Measurements from ENCODE around the gene FXN. TPM values are rescaled to one million over a fixed set of nuclear protein-coding genes. Genes with fewer than 3 reads are reported as not detected.

Gene FXN
- total and polyA plus RNA-seq, 12 donors, result 10.3 to 38.7 (median 22.0) TPM

- intact Hi-C loops (cut with DNase I), result loop anchor here (10.0 kb wide), 1 partner anchor 62 kb away; no protein-coding TSS in a partner anchor
- Histone ChIP-seq H3K27me3 (no peaks in the 10 kb centered on the region), H3K4me3 (no peak overlapping the region), H3K9me3 (replicated peaks in 1 of 3) (no peaks in the 10 kb centered on the region), H3K4me1 (replicated peaks in 1 of 2) (no peaks in the 10 kb centered on the region), H3K36me3 (replicated peaks in 1 of 2) (no peaks in the 10 kb centered on the region), H3K27ac (peak overlapping the region in 3 of 5 donors; percentile 1 to 27 (median 26))
- no peak for DNase-seq
- WGBS, 4 donors, result 77 to 87% (median 81%) methylated on average over 5 of the region's 5 CpGs
- TF ChIP-seq POLR2A (IDR thresholded peaks at IDR 0.05) (no peak), CTCF (IDR thresholded peaks at IDR 0.05) (no peak)
Measured at GRCh38 chr9:68996462-68996861, 39.1 kb upstream of the FXN start.

- 85 to 94% (median 92%) methylated on average over 3 of the region's 3 CpGs for WGBS, 4 donors
- intact Hi-C loops (cut with DNase I), result loop anchor here (10.0 kb wide), 1 partner anchor 63 kb away; no protein-coding TSS in a partner anchor
- H3K36me3 ChIP-seq (replicated peaks in 1 of 2), result no peaks in the 10 kb centered on the region
- H3K4me1 ChIP-seq (replicated peaks in 1 of 2), result no peaks in the 10 kb centered on the region
- H3K4me3 ChIP-seq, result no peak overlapping the region
- no peak for DNase-seq
- no peaks in the 10 kb centered on the region for H3K9me3 ChIP-seq (replicated peaks in 1 of 3)
- TF ChIP-seq CTCF (IDR thresholded peaks at IDR 0.05) (no peak), POLR2A (IDR thresholded peaks at IDR 0.05) (no peak)
- no peaks in the 10 kb centered on the region for H3K27me3 ChIP-seq
- no peak overlapping the region for H3K27ac ChIP-seq
Measured at GRCh38 chr9:68997666-68998065, 37.9 kb upstream of the FXN start.

- DNase-seq, result no peak
- Histone ChIP-seq H3K36me3 (replicated peaks in 1 of 2) (no peaks in the 10 kb centered on the region), H3K27me3 (no peaks in the 10 kb centered on the region), H3K4me3 (no peak overlapping the region), H3K4me1 (replicated peaks in 1 of 2) (no peaks in the 10 kb centered on the region), H3K27ac (no peak overlapping the region), H3K9me3 (replicated peaks in 1 of 3) (no peaks in the 10 kb centered on the region)
- 61 to 70% (median 66%) methylated on average over 4 of the region's 4 CpGs for WGBS, 4 donors
- intact Hi-C loops (cut with DNase I), result loop anchor here (10.0 kb wide), 1 partner anchor 64 kb away; no protein-coding TSS in a partner anchor
- TF ChIP-seq CTCF (IDR thresholded peaks at IDR 0.05) (no peak), POLR2A (IDR thresholded peaks at IDR 0.05) (no peak)
Measured at GRCh38 chr9:68998385-68998784, 37.2 kb upstream of the FXN start.

GRCh38 chr9:68998812-68999211 is 36.7 kb upstream of the FXN start:
- Histone ChIP-seq H3K9me3 (replicated peaks in 1 of 3) (no peaks in the 10 kb centered on the region), H3K36me3 (replicated peaks in 1 of 2) (no peaks in the 10 kb centered on the region), H3K4me3 (no peak overlapping the region), H3K27me3 (no peaks in the 10 kb centered on the region), H3K27ac (no peak overlapping the region), H3K4me1 (replicated peaks in 1 of 2) (no peaks in the 10 kb centered on the region)
- DNase-seq, result peak in 1 of 7 donors; percentile 11
- no peak for TF ChIP-seq POLR2A (IDR thresholded peaks at IDR 0.05)
- no peak for TF ChIP-seq CTCF (IDR thresholded peaks at IDR 0.05)
- WGBS, 4 donors, result 70 to 76% (median 72%) methylated on average over 5 of the region's 5 CpGs
- intact Hi-C loops (cut with DNase I), result loop anchor here (10.0 kb wide), 1 partner anchor 64 kb away; no protein-coding TSS in a partner anchor
